Activated T-cell treated with anti-CD3 and anti-CD28 coated beads, Interleukin-2, amount 50 U/mL, for 4 hours (primary cell): ENCODE data around the gene SOD3. TPM values are rescaled to one million over a fixed set of nuclear protein-coding genes. Genes with fewer than 3 reads are reported as not detected.

Experiments
- ATAC-seq, 2 donors: fragments of 200-7000 bp; cut with Tn5 transposase; one replicate each; pipeline ENCODE4 v1.10.0; 2021
- DNase-seq: peaks from one replicate; pipeline ENCODE4 v3.0.0-alpha.2; 2020
- H3K27me3 Mint-ChIP-seq: one replicate; pipeline ENCODE4 v1.8.0; 2021; ENCODE audit warnings: low read depth, mixed read lengths
- H3K36me3 Mint-ChIP-seq: one replicate; pipeline ENCODE4 v1.8.0; 2022; ENCODE audit warnings: mixed read lengths; ENCODE audit not compliant: insufficient read depth
- H3K4me1 Mint-ChIP-seq: one replicate; pipeline ENCODE4 v1.8.0; 2021; ENCODE audit warnings: low read depth, mixed read lengths
- H3K4me3 Mint-ChIP-seq: one replicate; pipeline ENCODE4 v1.8.0; 2021; ENCODE audit warnings: mild to moderate bottlenecking, moderate library complexity, mixed read lengths
- H3K9me3 Mint-ChIP-seq: one replicate; pipeline ENCODE4 v1.8.0; 2021; ENCODE audit warnings: mixed read lengths
- total RNA-seq, 3 donors: library from RNA; stranded (reverse); gene quantifications; one replicate each; pipeline ENCODE4 v1.2.1, GENCODE V29; 2021

The SOD3 gene
- total RNA-seq, 3 donors from 2014 or later: 0.14 to 0.20 TPM; not detected in 1

DNA sequence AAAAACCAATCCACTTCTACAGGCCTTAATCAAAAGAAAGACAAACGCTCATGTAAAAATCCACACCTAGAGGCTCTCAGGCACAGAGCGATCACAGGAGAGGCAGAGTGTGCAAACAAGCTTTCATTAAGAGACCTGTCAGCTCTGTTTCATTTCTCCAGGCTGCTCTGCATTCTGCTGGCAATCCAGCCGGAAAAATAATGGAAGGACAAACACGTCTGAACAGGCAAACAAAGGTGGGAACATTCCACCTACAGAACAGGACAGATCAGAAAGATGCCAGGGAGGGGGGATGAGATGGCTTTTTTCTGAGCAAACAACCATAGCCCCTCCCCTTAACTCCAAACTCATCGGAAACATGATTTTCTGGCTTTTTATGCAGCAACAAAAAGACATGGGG lies 9.7 kb downstream of the SOD3 start:
- no peaks in the 10 kb centered on the region for H3K9me3 Mint-ChIP-seq
- no peaks in the 10 kb centered on the region for H3K4me1 Mint-ChIP-seq
- no peaks in the 10 kb centered on the region for H3K36me3 Mint-ChIP-seq
- DNase-seq (no peak), ATAC-seq (no peak)
- H3K27me3 Mint-ChIP-seq: peaks cover 27% of the 10 kb centered on the region
- no peak overlapping the region for H3K4me3 Mint-ChIP-seq

DNA sequence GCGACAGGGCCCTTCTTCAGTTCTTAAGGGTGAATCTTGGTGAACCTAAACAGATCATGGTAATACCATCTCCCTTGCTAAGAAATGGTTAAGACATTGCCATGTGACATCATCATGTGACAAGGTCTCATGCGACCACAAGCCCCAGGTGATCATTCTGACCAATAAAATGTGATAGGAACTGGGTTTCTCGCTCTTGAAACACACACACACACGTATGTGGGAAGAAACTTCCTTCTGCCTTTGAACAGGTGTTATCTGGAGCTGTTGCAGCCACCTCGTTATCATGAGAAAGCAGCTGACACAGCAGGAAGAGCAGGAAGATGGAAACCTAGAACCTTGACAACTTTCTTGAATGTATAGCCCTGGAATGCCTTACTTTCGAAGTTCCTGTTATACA lies 10.2 kb downstream of the SOD3 start:
- no peak for DNase-seq
- H3K4me3 Mint-ChIP-seq: no peak overlapping the region
- peaks cover 23% of the 10 kb centered on the region for H3K27me3 Mint-ChIP-seq
- H3K36me3 Mint-ChIP-seq: no peaks in the 10 kb centered on the region
- ATAC-seq: no peak
- no peaks in the 10 kb centered on the region for H3K4me1 Mint-ChIP-seq
- H3K9me3 Mint-ChIP-seq: no peaks in the 10 kb centered on the region

DNA sequence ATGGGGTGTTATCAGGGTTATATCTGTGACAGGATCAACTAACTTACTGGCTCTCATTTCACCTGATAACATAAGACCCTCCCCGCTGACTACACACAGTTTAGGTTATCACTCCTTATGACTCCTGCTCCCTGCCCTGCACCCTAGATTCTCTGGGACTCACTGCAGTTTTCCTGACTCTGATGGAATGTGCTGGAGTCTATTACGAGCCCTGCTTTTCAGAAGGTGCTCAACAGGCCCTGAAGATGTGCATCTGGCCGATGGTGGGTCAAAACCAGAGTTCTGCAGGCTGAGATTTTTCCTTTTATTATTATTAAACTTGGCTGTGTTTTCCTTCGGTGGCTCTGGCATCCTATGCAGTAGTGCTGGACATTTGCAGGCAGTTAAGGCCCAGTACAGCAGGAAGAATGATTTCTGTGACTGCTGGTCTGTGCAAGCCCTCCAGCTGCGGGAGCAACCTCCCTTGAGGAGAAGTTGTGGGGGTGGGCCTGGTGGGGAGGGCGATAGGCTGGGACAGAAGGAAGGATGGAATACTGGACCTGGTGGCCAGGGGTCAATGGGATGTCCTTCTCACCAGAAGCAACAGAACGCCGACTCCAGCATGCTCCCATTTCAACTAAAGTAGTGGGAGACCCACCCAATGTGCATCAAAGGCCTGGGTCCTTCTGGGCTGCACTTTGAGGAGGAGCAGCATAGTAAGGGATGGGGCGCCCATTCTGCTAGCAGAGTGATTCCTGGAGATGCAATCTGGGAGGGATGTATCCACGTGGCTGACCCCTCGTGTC lies 11.0 kb downstream of the SOD3 start:
- no peaks in the 10 kb centered on the region for H3K36me3 Mint-ChIP-seq
- ATAC-seq (no peak), DNase-seq (no peak)
- H3K4me1 Mint-ChIP-seq: no peaks in the 10 kb centered on the region
- H3K9me3 Mint-ChIP-seq: no peaks in the 10 kb centered on the region
- peaks cover 15% of the 10 kb centered on the region for H3K27me3 Mint-ChIP-seq
- no peak overlapping the region for H3K4me3 Mint-ChIP-seq

DNA sequence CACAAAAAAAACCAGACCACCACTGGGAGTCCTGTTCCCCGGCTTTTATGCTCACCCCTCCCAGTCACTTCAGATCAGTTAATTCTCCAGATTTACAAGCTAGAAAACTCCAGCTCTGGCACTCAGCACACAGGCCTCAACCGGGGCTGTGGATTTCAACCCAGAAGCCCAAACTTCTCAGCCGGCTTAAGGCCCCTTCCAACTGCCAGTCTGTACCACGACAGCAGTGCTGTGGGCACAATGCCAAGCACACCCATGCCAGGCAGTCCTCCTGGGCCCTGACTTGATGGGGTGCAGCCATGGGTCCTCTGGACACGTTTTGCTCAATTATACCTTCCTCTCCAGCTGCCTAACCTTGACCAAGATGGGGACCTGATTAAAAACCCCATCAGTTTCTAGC lies 12.2 kb downstream of the SOD3 start:
- Mint-ChIP-seq H3K4me3 (no peak overlapping the region), H3K4me1 (no peaks in the 10 kb centered on the region), H3K27me3 (peaks cover 10% of the 10 kb centered on the region), H3K36me3 (no peaks in the 10 kb centered on the region), H3K9me3 (peaks cover 7% of the 10 kb centered on the region)
- ATAC-seq (no peak), DNase-seq (no peak)

DNA sequence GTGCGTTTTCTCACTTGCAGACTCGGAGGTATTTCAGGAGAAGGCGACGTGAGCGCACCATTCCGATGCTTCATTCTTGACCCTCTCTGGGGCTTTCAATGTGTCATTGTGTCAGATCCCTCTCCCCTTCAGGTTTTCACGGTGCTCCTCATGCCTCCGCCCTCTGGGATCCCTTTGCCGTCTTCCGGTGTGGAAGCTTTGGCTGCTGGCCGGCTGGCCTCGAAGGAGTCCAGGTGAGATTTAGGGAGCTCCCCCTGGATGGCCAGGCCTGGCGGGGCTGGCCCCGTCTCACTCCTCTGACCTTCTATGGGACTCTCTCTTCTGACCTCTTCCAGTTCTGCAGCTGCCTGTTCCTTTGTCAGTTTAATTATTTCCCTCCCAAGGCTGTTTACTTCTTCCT lies 12.9 kb downstream of the SOD3 start:
- no peak for DNase-seq
- H3K36me3 Mint-ChIP-seq: no peaks in the 10 kb centered on the region
- no peak for ATAC-seq
- H3K4me1 Mint-ChIP-seq: no peaks in the 10 kb centered on the region
- peaks cover 7% of the 10 kb centered on the region for H3K9me3 Mint-ChIP-seq
- H3K4me3 Mint-ChIP-seq: no peak overlapping the region
- H3K27me3 Mint-ChIP-seq: peaks cover 9% of the 10 kb centered on the region

DNA sequence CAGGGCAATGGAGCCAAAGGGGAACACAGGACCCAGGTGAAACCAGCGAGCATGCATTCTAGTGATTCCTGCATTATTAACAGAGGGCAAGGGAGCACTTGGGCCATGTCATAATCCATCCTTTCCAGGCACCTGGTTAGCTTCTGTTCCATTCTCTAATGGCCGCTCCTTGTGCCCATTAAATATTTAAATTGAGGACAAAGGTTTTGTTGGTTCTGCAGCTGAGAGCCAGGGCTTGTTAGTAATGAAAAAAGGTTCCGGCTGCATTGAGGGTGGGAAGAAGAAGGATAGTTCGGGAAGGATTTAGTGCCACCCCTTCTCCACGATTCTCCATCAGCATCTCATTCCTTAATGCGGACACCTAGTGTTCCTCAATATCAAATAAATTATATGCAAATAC lies 13.6 kb downstream of the SOD3 start:
- DNase-seq: no peak
- H3K36me3 Mint-ChIP-seq: no peaks in the 10 kb centered on the region
- H3K9me3 Mint-ChIP-seq: peaks cover 7% of the 10 kb centered on the region
- H3K4me3 Mint-ChIP-seq: no peak overlapping the region
- peaks cover 4% of the 10 kb centered on the region for H3K27me3 Mint-ChIP-seq
- no peak for ATAC-seq
- no peaks in the 10 kb centered on the region for H3K4me1 Mint-ChIP-seq

DNA sequence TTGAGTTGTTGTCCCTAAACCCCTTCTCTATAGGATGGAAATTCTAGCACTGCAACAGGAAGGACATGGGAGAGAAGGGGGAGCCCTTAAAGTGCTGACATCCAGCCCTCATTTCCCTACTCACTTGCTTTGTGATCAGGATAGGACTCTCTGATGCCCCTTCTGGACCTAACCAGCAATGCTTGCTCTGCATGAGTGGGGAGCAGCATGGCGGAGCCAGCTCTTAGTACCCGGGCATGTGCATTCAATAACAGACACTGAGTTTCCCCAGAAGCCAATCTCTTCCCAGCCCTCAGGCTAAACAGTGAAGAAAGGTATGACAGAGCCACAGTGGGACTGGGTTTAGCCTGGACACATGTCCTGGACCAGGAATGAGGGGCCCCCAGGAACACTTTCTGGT lies 14.0 kb downstream of the SOD3 start:
- H3K4me1 Mint-ChIP-seq: no peaks in the 10 kb centered on the region
- ATAC-seq (no peak), DNase-seq (no peak)
- no peaks in the 10 kb centered on the region for H3K36me3 Mint-ChIP-seq
- H3K27me3 Mint-ChIP-seq: peaks cover 3% of the 10 kb centered on the region
- peaks cover 7% of the 10 kb centered on the region for H3K9me3 Mint-ChIP-seq
- no peak overlapping the region for H3K4me3 Mint-ChIP-seq

DNA sequence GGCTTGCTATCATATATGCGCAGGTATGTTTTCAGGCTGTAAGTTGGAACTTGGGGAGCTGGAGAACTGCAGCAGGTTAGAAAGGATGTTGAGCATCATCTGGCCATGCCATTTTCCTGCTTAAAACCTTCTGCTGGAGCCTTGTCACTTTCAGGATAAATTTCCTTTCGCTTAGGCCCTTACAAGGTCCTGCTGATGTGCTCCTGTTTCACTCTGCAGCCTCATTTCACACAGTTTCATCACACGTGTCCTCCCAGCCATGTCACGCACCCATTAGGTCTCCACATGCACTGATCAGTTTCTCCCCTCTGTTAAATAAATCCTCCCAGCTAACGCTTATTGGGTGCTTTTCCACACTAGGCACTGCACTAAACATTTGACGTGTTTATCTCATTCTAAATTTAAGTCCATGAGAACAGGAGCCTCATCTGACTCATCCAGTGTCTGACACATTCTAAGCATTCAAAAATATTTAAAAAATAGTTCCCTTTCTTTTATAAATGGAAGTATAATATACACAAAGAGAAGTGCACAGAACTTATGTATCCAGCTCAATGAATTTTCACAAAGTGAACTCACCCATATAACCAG lies 14.5 kb downstream of the SOD3 start:
- Mint-ChIP-seq H3K9me3 (peaks cover 7% of the 10 kb centered on the region), H3K27me3 (peaks cover 3% of the 10 kb centered on the region), H3K36me3 (no peaks in the 10 kb centered on the region), H3K4me3 (no peak overlapping the region), H3K4me1 (no peaks in the 10 kb centered on the region)
- DNase-seq: no peak
- ATAC-seq: no peak

DNA sequence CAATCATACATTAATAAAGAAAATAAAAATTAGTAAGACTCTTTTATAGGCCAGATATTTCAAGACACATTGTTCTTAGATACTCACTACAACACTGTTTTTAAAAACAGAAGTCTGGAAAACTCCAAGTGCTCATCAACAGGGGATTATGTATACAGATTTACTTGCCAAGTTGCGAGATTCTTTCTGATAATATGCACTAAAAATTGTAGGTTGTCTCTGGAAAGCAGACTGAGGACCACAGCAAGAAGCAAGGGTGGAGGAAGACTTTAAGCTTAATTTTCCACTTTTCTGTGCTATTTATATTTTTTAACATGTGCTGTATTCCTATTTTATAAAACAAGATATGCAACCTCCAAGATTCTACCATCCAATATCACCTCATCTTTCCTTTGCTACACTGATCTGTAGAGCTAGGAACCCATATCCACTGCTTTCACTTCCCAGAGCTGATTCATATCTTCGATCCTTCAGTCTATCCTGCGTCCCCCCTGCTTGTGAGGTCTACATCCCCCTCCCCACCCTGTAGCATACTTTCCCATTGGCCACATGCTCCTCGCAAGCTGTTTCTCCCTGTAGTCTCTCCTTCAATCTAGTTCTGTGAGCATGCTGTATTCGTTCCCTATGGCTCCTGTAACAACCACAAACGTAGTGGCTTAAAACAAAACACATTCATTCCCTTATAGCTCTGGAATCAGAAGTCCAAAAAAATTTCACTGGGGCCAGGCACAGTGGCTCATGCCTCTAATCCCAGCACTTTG lies 15.7 kb downstream of the SOD3 start:
- no peaks in the 10 kb centered on the region for H3K36me3 Mint-ChIP-seq
- DNase-seq (no peak), ATAC-seq (no peak)
- peaks cover 7% of the 10 kb centered on the region for H3K9me3 Mint-ChIP-seq
- H3K4me1 Mint-ChIP-seq: no peaks in the 10 kb centered on the region
- peaks cover 3% of the 10 kb centered on the region for H3K27me3 Mint-ChIP-seq
- H3K4me3 Mint-ChIP-seq: no peak overlapping the region

DNA sequence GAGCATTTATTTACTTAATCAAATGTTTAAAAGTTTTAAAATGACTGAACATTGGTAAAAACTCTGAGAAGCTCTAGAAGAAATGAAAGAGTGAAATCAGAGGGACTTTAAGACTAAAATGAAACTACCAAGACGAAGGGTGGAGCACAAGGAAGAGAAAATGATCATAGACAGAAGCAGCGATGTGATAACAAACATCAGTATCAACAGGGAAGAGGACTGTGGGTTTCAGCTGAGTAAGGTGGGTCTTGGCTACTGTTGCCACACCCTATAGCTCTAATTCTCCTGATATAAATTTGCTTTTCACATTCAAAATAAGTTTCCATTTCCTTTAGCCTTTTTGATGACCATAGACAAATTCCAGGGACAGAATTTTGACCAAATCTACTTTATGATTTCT lies 18.4 kb downstream of the SOD3 start:
- H3K9me3 Mint-ChIP-seq: peaks cover 7% of the 10 kb centered on the region
- H3K27me3 Mint-ChIP-seq: peaks cover 3% of the 10 kb centered on the region
- H3K36me3 Mint-ChIP-seq: no peaks in the 10 kb centered on the region
- ATAC-seq (no peak), DNase-seq (no peak)
- H3K4me1 Mint-ChIP-seq: no peaks in the 10 kb centered on the region
- no peak overlapping the region for H3K4me3 Mint-ChIP-seq

DNA sequence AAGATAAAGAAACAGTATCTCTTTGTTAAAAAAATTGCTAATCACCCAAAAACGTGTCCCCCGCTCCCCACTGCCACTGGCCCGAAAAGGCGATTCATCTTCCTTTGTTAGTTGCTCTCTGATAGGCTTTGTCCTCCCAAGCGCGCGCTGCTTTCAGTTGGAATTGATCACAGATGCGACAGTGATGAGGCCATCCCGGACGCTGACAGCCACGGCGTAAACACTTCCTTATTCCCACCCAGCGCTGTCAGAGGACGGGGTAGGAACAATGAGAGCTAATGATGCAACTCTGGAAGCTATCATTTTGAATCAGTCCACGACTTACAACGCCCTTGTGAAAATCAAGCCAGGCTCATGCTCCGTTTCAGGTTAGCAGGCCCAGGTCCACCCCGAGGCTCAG lies 21.4 kb downstream of the SOD3 start:
- peaks cover 5% of the 10 kb centered on the region for H3K27me3 Mint-ChIP-seq
- peaks cover 7% of the 10 kb centered on the region for H3K9me3 Mint-ChIP-seq
- DNase-seq (no peak), ATAC-seq (no peak)
- no peaks in the 10 kb centered on the region for H3K4me1 Mint-ChIP-seq
- H3K4me3 Mint-ChIP-seq: no peak overlapping the region
- H3K36me3 Mint-ChIP-seq: no peaks in the 10 kb centered on the region

DNA sequence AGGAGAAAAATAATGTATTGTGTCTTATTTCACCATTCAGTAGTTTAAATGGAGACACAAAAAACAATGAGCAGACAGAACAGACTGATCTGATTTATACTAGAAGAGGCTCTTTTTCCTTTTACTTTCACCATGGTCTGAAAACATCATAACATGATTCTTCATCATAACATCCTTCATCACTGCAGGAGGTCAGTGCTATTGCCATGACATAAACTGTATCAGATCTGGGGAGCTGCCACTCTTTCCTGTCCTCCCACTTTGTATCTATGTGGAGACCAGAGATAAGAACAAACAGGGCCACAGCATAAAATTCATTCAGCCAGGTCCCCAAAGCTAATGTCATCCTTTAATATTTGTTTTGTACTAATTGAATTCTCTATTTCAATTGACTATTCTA lies 25.2 kb downstream of the SOD3 start:
- DNase-seq (no peak), ATAC-seq (no peak)
- Mint-ChIP-seq H3K4me3 (no peak overlapping the region), H3K9me3 (no peaks in the 10 kb centered on the region), H3K36me3 (no peaks in the 10 kb centered on the region), H3K4me1 (no peaks in the 10 kb centered on the region), H3K27me3 (peaks cover 2% of the 10 kb centered on the region)

DNA sequence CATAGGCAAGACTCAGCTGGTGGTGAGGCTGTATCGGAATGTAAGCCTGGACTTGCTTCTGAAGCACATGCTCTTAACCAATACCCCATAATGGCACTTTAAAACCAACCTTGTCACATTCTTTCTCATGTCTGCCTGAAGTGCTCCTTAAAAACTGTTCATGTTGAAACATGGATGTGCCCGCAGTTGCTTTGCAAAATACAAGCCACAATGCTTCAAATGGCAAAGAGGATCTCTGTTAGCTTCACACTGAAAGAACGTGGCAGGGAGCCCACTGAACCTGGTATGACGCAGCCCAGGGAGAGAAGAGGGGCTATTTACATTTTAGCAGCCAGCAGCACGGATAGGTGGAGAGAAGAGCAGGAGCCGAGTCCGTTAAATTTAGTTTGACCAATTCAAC lies 29.3 kb downstream of the SOD3 start:
- Mint-ChIP-seq H3K4me3 (no peak overlapping the region), H3K9me3 (no peaks in the 10 kb centered on the region), H3K27me3 (peaks cover 7% of the 10 kb centered on the region), H3K36me3 (no peaks in the 10 kb centered on the region), H3K4me1 (no peaks in the 10 kb centered on the region)
- ATAC-seq (no peak), DNase-seq (no peak)

DNA sequence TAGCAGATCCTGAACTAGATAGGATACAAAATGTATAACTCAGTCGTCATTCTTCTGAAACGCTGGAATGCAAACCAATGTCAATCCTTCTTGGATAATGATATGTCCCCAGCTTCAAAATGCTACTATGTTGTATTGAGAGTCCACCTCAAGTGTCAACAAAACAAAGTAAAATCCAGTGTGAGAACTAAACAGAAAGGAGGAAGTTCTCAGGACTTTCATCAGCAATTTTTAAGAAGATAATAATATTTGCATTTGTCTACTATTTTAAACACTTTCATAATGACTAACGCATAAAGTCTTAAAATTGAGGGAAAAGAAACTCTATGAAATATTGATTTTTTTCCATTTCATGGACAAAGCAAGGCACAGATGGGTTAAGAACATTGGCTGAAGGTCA lies 36.3 kb downstream of the SOD3 start:
- H3K36me3 Mint-ChIP-seq: no peaks in the 10 kb centered on the region
- H3K9me3 Mint-ChIP-seq: no peaks in the 10 kb centered on the region
- H3K4me3 Mint-ChIP-seq: no peak overlapping the region
- H3K27me3 Mint-ChIP-seq: peaks cover 5% of the 10 kb centered on the region
- no peak for ATAC-seq
- no peaks in the 10 kb centered on the region for H3K4me1 Mint-ChIP-seq
- DNase-seq: no peak

DNA sequence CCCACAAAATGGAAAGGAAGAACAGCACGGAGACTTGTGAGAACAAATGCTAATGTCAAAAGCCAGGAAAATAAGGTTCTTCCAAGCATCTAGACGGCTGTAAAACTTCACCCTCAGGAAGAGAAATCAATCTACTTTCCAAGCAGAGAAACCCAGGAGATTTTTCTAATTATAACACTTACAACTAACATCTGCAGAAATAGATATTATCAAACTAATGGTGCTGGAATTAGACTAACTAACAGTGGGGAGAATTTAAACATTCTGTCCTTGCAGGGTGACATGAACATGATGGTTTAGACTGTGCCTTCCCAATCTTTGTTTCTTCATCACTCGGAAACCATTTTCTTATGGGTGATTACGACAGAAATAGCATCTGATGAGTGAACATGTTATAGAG lies 40.3 kb downstream of the SOD3 start:
- Mint-ChIP-seq H3K36me3 (no peaks in the 10 kb centered on the region), H3K27me3 (no peaks in the 10 kb centered on the region), H3K4me1 (no peaks in the 10 kb centered on the region), H3K9me3 (no peaks in the 10 kb centered on the region), H3K4me3 (no peak overlapping the region)
- DNase-seq (no peak), ATAC-seq (no peak)
